Hematopoietic multipotent progenitor cell treated with erythropoietin and hydrocortisone succinate and interleukin-3 and kit ligand, for 6 days (in vitro differentiated cells): Measurements from ENCODE around the gene VPS37D.
"Not testable (repeated sequence)": the region's sequence is repeated elsewhere in the genome, so short reads cannot be mapped to it uniquely, and the experiment has no call there.

Experiments used
- DNase-seq: peaks from one replicate; pipeline ENCODE4 v3.0.0-alpha.2; 2015

The VPS37D gene

GRCh38 chr7:73667344-73668102 lies at the start of gene VPS37D:
VPS37D (plus strand) TSS chr7:73667831; CDS start chr7:73667959, 128 bp downstream.
- peak; percentile 96 for DNase-seq

GRCh38 chr7:73618538-73618937 lies 49.1 kb upstream of the VPS37D start:
- DNase-seq, result no peak

GRCh38 chr7:73619394-73619793 lies 48.2 kb upstream of the VPS37D start:
- not testable (repeated sequence) for DNase-seq

- no peak for DNase-seq
Observed at GRCh38 chr7:73621168-73622063, 46.2 kb upstream of the VPS37D start.

- no peak for DNase-seq
Observed at GRCh38 chr7:73622527-73622908, 45.1 kb upstream of the VPS37D start.

- peak; percentile 22 for DNase-seq
Observed at GRCh38 chr7:73622909-73623797, 44.5 kb upstream of the VPS37D start.

- peak; percentile 94 for DNase-seq
Observed at GRCh38 chr7:73623798-73624668, 43.6 kb upstream of the VPS37D start, which contains the start of gene MLXIPL. MLXIPL (minus strand) TSS chr7:73624522; CDS start chr7:73624492, 30 bp downstream.

- DNase-seq, result no peak
Observed at GRCh38 chr7:73624669-73625001, 43.0 kb upstream of the VPS37D start.

- DNase-seq, result no peak
Observed at GRCh38 chr7:73625276-73625675, 42.4 kb upstream of the VPS37D start.

GRCh38 chr7:73626814-73627213 lies 40.8 kb upstream of the VPS37D start:
- no peak for DNase-seq

GRCh38 chr7:73628504-73628903 lies 39.1 kb upstream of the VPS37D start:
- DNase-seq, result no peak

GRCh38 chr7:73631558-73631957 lies 36.1 kb upstream of the VPS37D start:
- DNase-seq, result no peak

- no peak for DNase-seq
Observed at GRCh38 chr7:73633323-73633722, 34.3 kb upstream of the VPS37D start.

- DNase-seq, result no peak
Observed at GRCh38 chr7:73633844-73634243, 33.8 kb upstream of the VPS37D start.

GRCh38 chr7:73635428-73636200 lies 32.0 kb upstream of the VPS37D start:
- no peak for DNase-seq

GRCh38 chr7:73638911-73639310 lies 28.7 kb upstream of the VPS37D start:
- no peak for DNase-seq

- DNase-seq, result no peak
Observed at GRCh38 chr7:73642834-73643233, 24.8 kb upstream of the VPS37D start.

GRCh38 chr7:73644688-73645286 lies 22.8 kb upstream of the VPS37D start:
- no peak for DNase-seq

- no peak for DNase-seq
Observed at GRCh38 chr7:73645643-73646174, 21.9 kb upstream of the VPS37D start.
